HCT116 (cell line): ENCODE measurements around the gene CDCA4.

Experiments used
- ATF3 ChIP-seq: IDR thresholded peaks from 2 replicates; pipeline ENCODE4 v1.6.1; 2012
- CTCF ChIP-seq, 3 experiments: fragments of 200-600 bp in 1 of 3; sonication (generic) in 1 of 3; IDR thresholded peaks in 2 of 3; conservative IDR thresholded peaks in 1 of 3; 2 replicates each; pipeline ENCODE4 v1.5.1; 2012 to 2017; ENCODE audit warnings: low read depth in 2 of 3, low read length in 2 of 3, antibody characterized with exemption in 1 of 3, borderline replicate concordance in 1 of 3, control low read depth in 1 of 3, mild to moderate bottlenecking in 1 of 3, mixed read lengths in 1 of 3, mixed run types in 1 of 3, moderate library complexity in 1 of 3; ENCODE audit not compliant: insufficient read depth in 1 of 3
- EZH2 ChIP-seq: fragments of 200-600 bp; sonication (generic); IDR thresholded peaks from 2 replicates; pipeline ENCODE4 v1.6.1; 2017; ENCODE audit warnings: antibody characterized with exemption, mixed run types
- POLR2A ChIP-seq: IDR thresholded peaks from 2 replicates; pipeline ENCODE4 v1.7.0; 2011; ENCODE audit warnings: borderline replicate concordance; ENCODE audit not compliant: insufficient read depth, insufficient read length; ENCODE audit errors: extremely low read depth
- POLR2AphosphoS5 ChIP-seq: IDR thresholded peaks from 2 replicates; pipeline ENCODE4 v1.6.1; 2011; ENCODE audit warnings: mild to moderate bottlenecking, low read depth, low read length, moderate library complexity
- RAD21 ChIP-seq: IDR thresholded peaks from 2 replicates; pipeline ENCODE4 v1.6.1; 2012; ENCODE audit warnings: low read depth, mild to moderate bottlenecking
- SP1 ChIP-seq: IDR thresholded peaks from 2 replicates; pipeline ENCODE4 v1.6.1; 2012; ENCODE audit warnings: low read depth
- TCF7L2 ChIP-seq: IDR thresholded peaks from 2 replicates; pipeline ENCODE4 v1.7.0; 2011; ENCODE audit warnings: borderline replicate concordance, inconsistent platforms; ENCODE audit not compliant: insufficient read depth, insufficient read length; ENCODE audit errors: extremely low read depth
- YY1 ChIP-seq: IDR thresholded peaks from 2 replicates; pipeline ENCODE4 v1.6.1; 2011; ENCODE audit warnings: low read length, low read depth, moderate library complexity, mild to moderate bottlenecking; ENCODE audit not compliant: insufficient replicate concordance; ENCODE audit errors: extremely low read depth
- TF ChIP-seq, protein P1 (sequence below): IDR thresholded peaks from 2 replicates; pipeline ENCODE4 v1.6.1; 2012; ENCODE audit warnings: low read depth

- TF ChIP-seq, protein P1, sequence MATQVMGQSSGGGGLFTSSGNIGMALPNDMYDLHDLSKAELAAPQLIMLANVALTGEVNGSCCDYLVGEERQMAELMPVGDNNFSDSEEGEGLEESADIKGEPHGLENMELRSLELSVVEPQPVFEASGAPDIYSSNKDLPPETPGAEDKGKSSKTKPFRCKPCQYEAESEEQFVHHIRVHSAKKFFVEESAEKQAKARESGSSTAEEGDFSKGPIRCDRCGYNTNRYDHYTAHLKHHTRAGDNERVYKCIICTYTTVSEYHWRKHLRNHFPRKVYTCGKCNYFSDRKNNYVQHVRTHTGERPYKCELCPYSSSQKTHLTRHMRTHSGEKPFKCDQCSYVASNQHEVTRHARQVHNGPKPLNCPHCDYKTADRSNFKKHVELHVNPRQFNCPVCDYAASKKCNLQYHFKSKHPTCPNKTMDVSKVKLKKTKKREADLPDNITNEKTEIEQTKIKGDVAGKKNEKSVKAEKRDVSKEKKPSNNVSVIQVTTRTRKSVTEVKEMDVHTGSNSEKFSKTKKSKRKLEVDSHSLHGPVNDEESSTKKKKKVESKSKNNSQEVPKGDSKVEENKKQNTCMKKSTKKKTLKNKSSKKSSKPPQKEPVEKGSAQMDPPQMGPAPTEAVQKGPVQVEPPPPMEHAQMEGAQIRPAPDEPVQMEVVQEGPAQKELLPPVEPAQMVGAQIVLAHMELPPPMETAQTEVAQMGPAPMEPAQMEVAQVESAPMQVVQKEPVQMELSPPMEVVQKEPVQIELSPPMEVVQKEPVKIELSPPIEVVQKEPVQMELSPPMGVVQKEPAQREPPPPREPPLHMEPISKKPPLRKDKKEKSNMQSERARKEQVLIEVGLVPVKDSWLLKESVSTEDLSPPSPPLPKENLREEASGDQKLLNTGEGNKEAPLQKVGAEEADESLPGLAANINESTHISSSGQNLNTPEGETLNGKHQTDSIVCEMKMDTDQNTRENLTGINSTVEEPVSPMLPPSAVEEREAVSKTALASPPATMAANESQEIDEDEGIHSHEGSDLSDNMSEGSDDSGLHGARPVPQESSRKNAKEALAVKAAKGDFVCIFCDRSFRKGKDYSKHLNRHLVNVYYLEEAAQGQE, result no peak
- TF ChIP-seq YY1 (no peak), CTCF (IDR thresholded peaks at IDR 0.05 in 2 of 3, conservative IDR thresholded peaks at IDR 0.05 in 1 of 3; ENCODE audit: borderline replicate concordance in 1 of 3, insufficient read depth in 1 of 3, low read depth in 2 of 3, low read length in 2 of 3) (no peak), POLR2AphosphoS5 (no peak), EZH2 (no peak), SP1 (no peak), RAD21 (no peak), POLR2A (no peak), ATF3 (no peak), TCF7L2 (no peak)
Measured at GRCh38 chr14:104965561-104966231, 55.2 kb downstream of the CDCA4 start.
